Femur (tissue), 1 donor: ENCODE results near the gene MINAR2.

Experiments
- DNase-seq: peaks from one replicate; pipeline ENCODE4 v3.0.0-alpha.2; 2017

The MINAR2 gene, protein sequence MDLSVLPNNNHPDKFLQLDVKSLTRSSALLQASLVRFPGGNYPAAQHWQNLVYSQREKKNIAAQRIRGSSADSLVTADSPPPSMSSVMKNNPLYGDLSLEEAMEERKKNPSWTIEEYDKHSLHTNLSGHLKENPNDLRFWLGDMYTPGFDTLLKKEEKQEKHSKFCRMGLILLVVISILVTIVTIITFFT

DNA sequence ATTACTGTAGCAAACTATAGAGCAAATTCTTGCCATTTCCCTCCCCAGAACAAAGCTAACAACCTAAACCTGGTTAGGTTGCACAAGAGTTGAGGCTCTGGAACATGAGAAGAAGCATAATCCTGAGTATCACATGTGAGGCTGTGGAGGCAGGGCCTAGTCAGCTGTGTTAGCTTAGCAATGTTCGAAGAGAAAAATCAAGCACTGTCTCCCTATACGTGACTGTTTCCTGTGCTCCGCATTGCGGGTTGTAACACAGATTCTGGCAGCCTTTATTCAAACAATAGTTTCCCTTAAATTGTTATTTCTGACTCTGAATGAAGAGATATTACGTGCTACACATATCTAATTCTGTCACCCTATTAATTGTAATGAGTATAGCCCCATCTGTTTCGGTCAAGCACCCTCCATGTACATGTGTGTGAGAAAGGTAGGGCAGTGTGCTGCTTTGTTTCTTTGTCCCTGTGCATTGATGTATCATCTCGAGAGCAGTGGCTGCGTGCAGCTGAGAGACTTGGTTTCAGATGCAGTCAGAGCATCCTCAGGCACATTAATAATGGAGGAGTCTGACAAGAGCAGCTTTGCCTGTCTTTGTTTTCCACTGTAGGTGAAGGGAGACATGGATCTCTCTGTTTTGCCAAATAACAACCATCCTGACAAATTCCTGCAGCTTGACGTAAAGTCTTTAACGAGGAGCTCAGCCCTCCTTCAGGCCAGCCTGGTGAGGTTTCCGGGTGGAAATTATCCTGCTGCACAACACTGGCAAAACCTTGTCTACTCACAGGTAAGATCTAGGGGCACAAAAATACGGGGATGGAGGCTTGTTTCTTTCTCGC, at the start of gene MINAR2:
MINAR2 (plus strand) TSS at position 523 of the 836 bp plus-strand sequence; CDS start at position 620, 97 bp downstream.
- no peak for DNase-seq

- DNase-seq = no peak
Measured at GRCh38 chr5:129698661-129699060, 49.2 kb upstream of the MINAR2 start.

GRCh38 chr5:129716235-129716634, 31.7 kb upstream of the MINAR2 start:
- DNase-seq = no peak

GRCh38 chr5:129716651-129717050, 31.2 kb upstream of the MINAR2 start:
- no peak for DNase-seq

DNA sequence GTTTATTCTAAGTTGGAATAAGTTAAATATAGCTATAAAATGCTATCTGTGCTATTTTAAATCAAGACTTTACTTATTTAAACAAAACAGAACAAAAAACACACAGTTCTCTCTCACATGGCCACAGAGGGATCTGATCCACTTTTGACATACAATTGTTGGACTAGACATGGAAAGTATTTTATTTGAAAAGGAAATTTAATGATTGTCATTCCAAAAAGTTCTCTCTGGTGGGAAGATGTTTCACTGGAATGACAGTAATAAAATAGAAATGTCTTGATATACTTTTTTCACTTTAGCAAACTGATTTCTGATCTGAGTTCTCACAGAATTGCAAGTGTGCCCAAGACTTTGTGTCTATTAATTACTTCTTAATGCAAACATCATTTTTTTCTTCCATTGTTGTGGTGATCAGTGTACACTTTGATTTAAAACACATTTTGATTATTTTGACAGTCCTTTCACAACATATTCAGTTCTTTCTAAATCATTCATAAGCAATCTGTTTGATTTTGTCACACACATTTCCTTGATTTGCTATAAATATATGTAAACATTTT, 30.1 kb upstream of the MINAR2 start:
- no peak for DNase-seq

DNA sequence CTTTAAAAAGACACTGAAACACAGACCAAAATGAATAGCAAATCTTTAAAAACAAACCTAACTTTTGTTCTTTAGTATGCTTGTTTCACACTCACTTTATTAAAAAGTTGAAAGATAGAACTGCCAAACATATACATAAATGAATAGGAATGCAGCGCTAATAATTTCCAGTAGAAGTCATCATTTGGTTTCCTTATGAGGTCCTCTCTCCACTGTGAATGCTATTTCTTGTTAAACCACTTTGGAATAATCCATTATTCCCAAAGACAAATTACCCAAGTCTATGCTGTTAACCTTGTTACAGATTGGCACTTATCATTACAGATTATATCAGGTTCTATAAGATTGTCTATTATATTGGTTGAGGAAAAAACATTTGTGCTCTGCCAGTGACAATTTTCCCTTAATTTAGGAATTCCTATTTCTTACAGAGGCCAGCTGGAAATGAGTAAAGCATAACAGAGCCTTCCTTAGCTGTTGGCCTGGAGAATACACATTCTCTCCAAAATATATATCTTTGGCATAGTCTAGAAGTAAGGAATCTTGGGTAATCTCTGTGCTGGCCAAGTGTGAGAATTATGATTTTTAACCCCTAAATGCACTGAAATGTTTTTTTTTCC, 29.3 kb upstream of the MINAR2 start:
- DNase-seq = no peak

GRCh38 chr5:129724222-129724621, 23.7 kb upstream of the MINAR2 start:
- no peak for DNase-seq

DNA sequence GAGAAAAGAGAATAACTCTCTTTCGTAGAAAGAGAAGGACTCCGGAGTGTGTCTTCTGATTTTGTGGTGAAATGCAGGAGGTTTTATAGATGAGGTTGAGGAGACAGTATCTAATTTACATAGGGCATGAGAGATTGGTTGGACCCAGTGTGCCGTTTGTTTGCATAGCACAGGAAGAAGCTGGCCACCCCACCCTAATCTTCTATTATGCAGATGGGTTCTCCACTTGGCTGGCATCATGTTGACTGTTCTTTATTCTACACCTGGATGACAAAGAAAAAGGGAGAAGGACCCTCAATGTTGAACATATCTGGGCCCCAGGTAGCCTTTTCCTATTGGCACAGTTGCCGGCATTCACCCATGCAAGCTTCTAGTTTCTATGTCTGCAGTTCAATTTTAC, 23.2 kb upstream of the MINAR2 start:
- DNase-seq = no peak

GRCh38 chr5:129739773-129740172, 8.1 kb upstream of the MINAR2 start:
- DNase-seq = no peak

GRCh38 chr5:129743541-129744187, 4.2 kb upstream of the MINAR2 start:
- no peak for DNase-seq

- no peak for DNase-seq
Measured at GRCh38 chr5:129745997-129746396, 1.9 kb upstream of the MINAR2 start.

- DNase-seq = no peak
Measured at GRCh38 chr5:129746876-129747275, 1.0 kb upstream of the MINAR2 start.

GRCh38 chr5:129748913-129749880, 1.3 kb downstream of the MINAR2 start:
- no peak for DNase-seq

DNA sequence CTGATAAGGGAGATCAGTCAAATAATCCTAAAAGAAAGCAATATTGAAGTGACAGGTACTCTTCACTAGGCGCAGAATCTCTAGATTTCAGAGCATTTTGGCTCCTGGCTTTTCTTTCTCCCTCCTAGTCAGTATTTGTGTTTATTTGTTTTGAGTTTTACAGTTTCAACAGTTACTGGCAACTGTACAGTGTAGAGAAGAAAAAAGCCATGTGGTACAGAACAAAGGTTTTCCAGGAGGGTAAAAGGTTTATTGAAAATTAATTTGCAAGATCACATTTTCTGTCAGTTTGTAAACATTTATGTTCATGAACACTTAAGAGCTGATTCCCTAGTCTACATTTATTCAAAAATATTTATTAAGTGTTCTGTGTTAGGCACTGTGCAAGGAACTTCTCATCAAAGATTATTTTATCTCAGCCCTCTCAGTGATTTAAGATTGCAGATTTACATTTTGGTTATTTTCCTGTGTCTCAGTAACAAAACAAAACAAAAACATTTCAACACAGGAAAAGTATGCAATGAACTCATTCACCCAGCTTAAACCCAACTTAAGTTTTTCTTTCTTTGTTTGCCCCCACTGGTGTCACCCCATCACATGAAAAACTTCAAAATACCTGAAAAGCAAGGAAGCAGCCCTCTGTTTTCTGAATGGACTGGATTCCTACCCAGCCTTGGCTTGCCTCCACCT, 12.9 kb downstream of the MINAR2 start:
- DNase-seq = no peak

DNA sequence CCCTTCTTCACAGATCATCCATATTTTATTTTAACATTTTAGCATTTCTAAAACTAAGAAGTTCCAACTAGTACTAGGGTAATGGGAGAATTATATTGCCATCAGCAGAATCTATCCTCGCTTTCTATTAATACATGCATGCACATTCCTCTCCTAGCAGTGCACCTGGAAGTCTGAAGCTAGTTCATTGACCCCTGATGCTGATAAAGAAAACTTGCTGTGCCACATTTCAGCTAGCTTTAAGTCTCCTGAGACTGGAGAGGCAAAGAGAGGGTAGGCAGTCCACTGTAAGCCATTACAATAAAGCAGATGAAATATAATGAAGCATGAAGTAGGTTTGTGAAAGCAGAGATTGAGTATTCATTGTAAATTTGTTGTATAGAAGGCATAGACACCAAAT, 15.8 kb downstream of the MINAR2 start:
- DNase-seq = no peak

GRCh38 chr5:129766798-129767197, 18.9 kb downstream of the MINAR2 start:
- no peak for DNase-seq

DNA sequence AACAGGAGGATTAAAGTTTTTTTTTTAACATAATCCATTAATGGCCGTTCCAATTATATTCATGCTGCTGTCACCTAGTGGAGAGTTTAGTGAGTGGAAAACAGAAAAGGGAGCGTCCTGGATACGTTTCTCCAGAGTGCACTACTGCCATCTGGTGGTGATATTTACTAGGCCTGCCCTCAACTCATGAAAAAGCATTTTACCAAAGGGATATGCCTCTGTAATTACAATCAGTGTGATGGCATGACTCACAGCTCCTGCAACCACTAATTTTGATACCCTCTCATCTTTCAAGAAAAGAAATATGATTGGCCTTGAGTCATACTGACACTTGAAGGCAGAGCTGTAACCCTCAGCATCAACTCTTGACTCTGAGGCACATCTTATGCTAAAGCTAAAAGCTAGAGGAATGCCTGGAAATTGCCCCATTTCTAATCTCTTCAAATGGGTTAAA, 20.1 kb downstream of the MINAR2 start:
- peak; percentile 83 for DNase-seq

- no peak for DNase-seq
Measured at GRCh38 chr5:129768735-129769134, 20.8 kb downstream of the MINAR2 start.

DNA sequence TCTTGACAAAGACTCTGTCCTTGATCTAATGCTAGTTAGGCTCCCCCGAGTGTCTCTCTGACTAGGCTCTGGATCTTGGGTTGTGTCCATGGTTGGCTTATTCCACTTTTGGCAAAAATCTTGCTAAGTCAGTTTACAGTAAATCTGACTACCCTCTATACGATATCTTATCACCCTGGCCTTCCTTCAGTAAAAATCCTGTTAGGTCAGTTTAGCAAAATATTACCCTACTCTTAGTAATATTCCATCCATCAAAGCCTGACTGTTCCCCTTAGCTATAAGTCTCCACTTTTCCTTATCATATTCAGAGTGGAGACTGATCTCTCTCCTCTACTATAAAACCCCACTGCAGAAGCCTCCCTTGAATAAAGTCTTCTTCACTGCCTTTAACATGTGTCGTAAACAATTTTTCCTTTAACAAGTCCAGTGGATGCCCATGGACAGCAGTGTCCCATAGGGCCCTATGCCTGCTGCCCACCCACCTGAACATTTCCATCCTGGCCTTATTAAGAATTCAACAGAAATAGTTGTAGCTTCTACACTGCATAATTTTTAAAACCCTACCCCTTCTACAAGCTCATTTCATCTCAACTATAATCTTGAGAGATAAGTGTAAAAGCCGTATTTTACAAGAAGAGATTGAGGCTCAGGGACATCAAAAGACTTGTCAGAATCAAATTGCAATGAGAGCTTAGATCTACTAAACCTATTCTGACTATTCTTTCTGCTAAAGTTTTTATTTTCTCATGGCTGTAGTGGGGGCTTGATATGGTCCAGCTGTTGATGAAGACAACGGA, 22.3 kb downstream of the MINAR2 start:
- no peak for DNase-seq
